Vagina (tissue), 2 donors: Measurements from ENCODE around the gene DAG1.

Experiments used
- CTCF ChIP-seq, 3 experiments: fragments of 450-650 bp in 2 of 3; fragments of 200-600 bp in 1 of 3; sonication (generic) in 1 of 3; IDR thresholded peaks; one replicate each; pipeline ENCODE4 v1.5.1; 2017 to 2019; ENCODE audit warnings: antibody characterized with exemption in 3 of 3, mild to moderate bottlenecking in 2 of 3, moderate library complexity in 2 of 3
- POLR2A ChIP-seq, 2 donors: fragments of 450-650 bp; IDR thresholded peaks; one replicate each; pipeline ENCODE4 v1.6.1; 2017; ENCODE audit warnings: antibody characterized with exemption in 2 of 2, mild to moderate bottlenecking in 2 of 2, moderate library complexity in 2 of 2

DNA sequence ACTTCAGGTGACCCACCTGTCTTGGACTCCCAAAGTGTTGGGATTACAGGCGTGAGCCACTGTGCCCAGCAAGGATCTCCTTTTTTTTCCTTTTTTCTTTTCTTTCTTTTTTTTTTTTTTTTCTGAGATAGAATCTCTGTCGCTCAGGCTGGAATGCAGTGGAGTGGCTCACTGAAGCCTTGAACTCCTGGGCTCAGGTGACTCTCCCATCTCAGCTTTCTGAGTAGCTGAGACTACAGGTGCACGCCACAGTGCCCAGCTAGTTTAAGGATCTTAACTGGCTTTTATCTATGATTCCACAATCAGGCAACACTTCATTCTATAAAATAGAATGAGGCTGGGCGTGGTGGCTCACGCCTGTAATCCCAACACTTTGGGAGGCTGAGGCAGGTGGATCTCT lies 24.7 kb upstream of the DAG1 start:
- no peak for TF ChIP-seq CTCF (IDR thresholded peaks at IDR 0.05)
- TF ChIP-seq POLR2A (IDR thresholded peaks at IDR 0.05) = no peak
